ENCODE results near the gene CD44.

The CD44 gene

GRCh38 chr11:35274909-35275785 lies 136.2 kb downstream of the CD44 start:
- Histone ChIP-seq H3K27me3 (no peaks in the 10 kb centered on the region), H3K4me1 (peaks cover 6 to 18% (median 9%) of the 10 kb centered on the region in 10 experiments; a peak in 18 of 20 replicates), H3K4me3 (no peak overlapping the region), H3K9me3 (replicated peaks in 1 of 11) (no peaks in the 10 kb centered on the region; a peak in 1 of 22 replicates), H3K27ac (no peak overlapping the region), H4K20me1 (no peaks in the 10 kb centered on the region), H3K4me2 (no peak overlapping the region), H3K9ac (no peak overlapping the region), H3K36me3 (no peaks in the 10 kb centered on the region)
- TF ChIP-seq Cebpa-rat (IDR thresholded peaks at IDR 0.05) = peak in 1 of 11 experiments; percentile 20; a peak in 1 of 22 replicates

GRCh38 chr11:35275786-35276170 lies 136.8 kb downstream of the CD44 start:
- no peak for TF ChIP-seq Cebpa-rat (IDR thresholded peaks at IDR 0.05)
- Histone ChIP-seq H3K4me2 (no peak overlapping the region), H3K9me3 (replicated peaks in 1 of 11) (no peaks in the 10 kb centered on the region; a peak in 1 of 22 replicates), H3K9ac (no peak overlapping the region), H3K36me3 (no peaks in the 10 kb centered on the region), H4K20me1 (no peaks in the 10 kb centered on the region), H3K27ac (no peak overlapping the region), H3K4me3 (no peak overlapping the region), H3K27me3 (no peaks in the 10 kb centered on the region), H3K4me1 (peaks cover 6 to 18% (median 10%) of the 10 kb centered on the region in 10 experiments; a peak in 18 of 20 replicates)

- TF ChIP-seq Cebpa-rat (IDR thresholded peaks at IDR 0.05) = no peak
- Histone ChIP-seq H3K4me3 (no peak overlapping the region), H3K36me3 (no peaks in the 10 kb centered on the region), H4K20me1 (no peaks in the 10 kb centered on the region), H3K27ac (no peak overlapping the region), H3K9me3 (replicated peaks in 1 of 11) (no peaks in the 10 kb centered on the region; a peak in 1 of 22 replicates), H3K27me3 (no peaks in the 10 kb centered on the region), H3K4me2 (no peak overlapping the region), H3K9ac (no peak overlapping the region), H3K4me1 (peaks cover 6 to 18% (median 11%) of the 10 kb centered on the region in 10 experiments; a peak in 18 of 20 replicates)
These were observed 137.6 kb downstream of the CD44 start for GRCh38 chr11:35276396-35277145.

- no peak for TF ChIP-seq Cebpa-rat (IDR thresholded peaks at IDR 0.05)
- Histone ChIP-seq H3K27ac (no peak overlapping the region), H3K4me3 (no peak overlapping the region), H3K27me3 (no peaks in the 10 kb centered on the region), H3K9me3 (replicated peaks in 1 of 11) (no peaks in the 10 kb centered on the region), H3K9ac (no peak overlapping the region), H3K36me3 (no peaks in the 10 kb centered on the region), H3K4me1 (peaks cover 0 to 21% (median 5%) of the 10 kb centered on the region in 10 experiments; a peak in 13 of 20 replicates), H3K4me2 (no peak overlapping the region), H4K20me1 (no peaks in the 10 kb centered on the region)
These were observed 138.9 kb downstream of the CD44 start for GRCh38 chr11:35277827-35278226.

- Histone ChIP-seq H3K4me2 (no peak overlapping the region), H3K27ac (no peak overlapping the region), H3K36me3 (no peaks in the 10 kb centered on the region), H4K20me1 (no peaks in the 10 kb centered on the region), H3K9me3 (replicated peaks in 1 of 11) (no peaks in the 10 kb centered on the region), H3K4me3 (no peak overlapping the region), H3K4me1 (peaks cover 0 to 21% (median 4%) of the 10 kb centered on the region in 10 experiments; a peak in 6 of 20 replicates), H3K9ac (no peak overlapping the region), H3K27me3 (no peaks in the 10 kb centered on the region)
- TF ChIP-seq Cebpa-rat (IDR thresholded peaks at IDR 0.05) = no peak
These were observed 141.8 kb downstream of the CD44 start for GRCh38 chr11:35280727-35281126.

- H3K4me1 ChIP-seq = peaks cover 0 to 21% (median 4%) of the 10 kb centered on the region in 10 experiments; a peak in 6 of 20 replicates
- no peaks in the 10 kb centered on the region for H3K36me3 ChIP-seq
- no peak overlapping the region for H3K27ac ChIP-seq
- no peak overlapping the region for H3K4me3 ChIP-seq
- no peaks in the 10 kb centered on the region for H3K27me3 ChIP-seq
- no peaks in the 10 kb centered on the region for H3K9me3 ChIP-seq (replicated peaks in 1 of 11)
- no peak overlapping the region for H3K4me2 ChIP-seq
- H3K9ac ChIP-seq = no peak overlapping the region
- H4K20me1 ChIP-seq = no peaks in the 10 kb centered on the region
- TF ChIP-seq Cebpa-rat (IDR thresholded peaks at IDR 0.05) = no peak
These were observed 142.3 kb downstream of the CD44 start for GRCh38 chr11:35281169-35281688.

All from BLaER1 treated with 17β-estradiol and CSF1 and Interleukin-3, amounts not matched to agents 10 nM and 100 nM (cell line).